Tibial artery (tissue), 4 donors: Measurements from ENCODE around the gene SLC27A5.
"Not testable (repeated sequence)": the region's sequence is repeated elsewhere in the genome, so short reads cannot be mapped to it uniquely, and the experiment has no call there.

Source experiments
- DNase-seq, 2 donors: peaks; one replicate each; pipeline ENCODE4 v3.0.0-alpha.2; 2019
- H3K27ac ChIP-seq, 2 donors: fragments of 200-600 bp; sonication (generic) in 1 of 2; 1 replicate in 1 of 2; 2 replicates in 1 of 2; pipeline ENCODE4 v1.5.1; 2018 to 2019; ENCODE audit warnings: mild to moderate bottlenecking in 1 of 2
- H3K27me3 ChIP-seq, 2 donors: fragments of 200-600 bp; sonication (generic) in 1 of 2; one replicate each; pipeline versions ENCODE4 v1.5.1 to v1.6.0; 2016 to 2019
- H3K36me3 ChIP-seq, 3 donors: fragments of 200-600 bp; sonication (generic) in 2 of 3; one replicate each; pipeline ENCODE4 v1.5.1; 2016 to 2019; ENCODE audit warnings: mild to moderate bottlenecking in 2 of 3
- H3K4me1 ChIP-seq, 4 donors: fragments of 200-600 bp; sonication (generic) in 2 of 4; 1 replicate in 3 of 4; 2 replicates in 1 of 4; pipeline ENCODE4 v1.5.1; 2016 to 2019
- H3K4me3 ChIP-seq, 2 donors: fragments of 200-600 bp; sonication (generic) in 1 of 2; 1 replicate in 1 of 2; 2 replicates in 1 of 2; pipeline ENCODE4 v1.5.1; 2018 to 2019; ENCODE audit warnings: mild to moderate bottlenecking in 2 of 2
- H3K9me3 ChIP-seq, 3 donors: fragments of 200-600 bp; sonication (generic) in 1 of 3; one replicate each; pipeline ENCODE4 v1.5.1; 2016 to 2019
- intact Hi-C: fragments of 100-400 bp; cut with DNase I; formaldehyde crosslinking; loops from one replicate; pipeline ENCODE4 v1.15.0; 2023; ENCODE audit warnings: low total_unique reads
- TF ChIP-seq, protein P1 (sequence below), 2 experiments: fragments of 200-600 bp in 1 of 2; fragments of 450-650 bp in 1 of 2; IDR thresholded peaks; one replicate each; pipeline ENCODE4 v1.5.1; 2017 to 2019; ENCODE audit warnings: antibody characterized with exemption in 2 of 2, mild to moderate bottlenecking in 1 of 2, moderate library complexity in 1 of 2

Gene SLC27A5

DNA sequence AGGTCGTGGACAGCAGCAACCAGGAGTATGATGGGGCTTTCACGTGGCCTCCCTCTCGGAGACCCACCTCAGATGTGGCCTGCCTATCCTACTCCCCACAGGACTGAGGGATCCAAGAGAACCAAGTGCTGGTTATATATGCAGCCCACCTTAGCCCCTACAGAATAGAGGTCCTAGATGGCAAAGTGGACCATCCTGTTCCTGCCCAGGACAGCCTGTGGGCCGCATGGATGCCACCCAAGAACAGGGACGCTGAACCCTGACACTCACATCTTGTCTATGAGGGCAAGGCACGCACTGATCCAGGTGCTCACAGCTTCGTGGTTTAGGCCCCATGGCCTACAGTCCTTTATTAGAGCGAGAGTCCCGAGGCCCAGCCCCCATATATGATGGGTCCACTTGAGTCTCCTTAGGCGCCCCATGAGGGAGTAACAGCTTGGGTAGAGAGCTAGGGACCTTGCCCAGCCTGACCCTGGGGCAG lies 1.5 kb upstream of the SLC27A5 start:
- peaks cover 15 to 31% (median 17%) of the 10 kb centered on the region in 3 donors for H3K36me3 ChIP-seq
- no peaks in the 10 kb centered on the region for H3K9me3 ChIP-seq
- H3K27me3 ChIP-seq: no peaks in the 10 kb centered on the region
- H3K27ac ChIP-seq: peak overlapping the region; percentile 24 to 48
- DNase-seq: no peak
- H3K4me1 ChIP-seq: peaks cover 9 to 48% (median 31%) of the 10 kb centered on the region in 4 donors
- intact Hi-C loops: no loop called here
- TF ChIP-seq, protein P1, sequence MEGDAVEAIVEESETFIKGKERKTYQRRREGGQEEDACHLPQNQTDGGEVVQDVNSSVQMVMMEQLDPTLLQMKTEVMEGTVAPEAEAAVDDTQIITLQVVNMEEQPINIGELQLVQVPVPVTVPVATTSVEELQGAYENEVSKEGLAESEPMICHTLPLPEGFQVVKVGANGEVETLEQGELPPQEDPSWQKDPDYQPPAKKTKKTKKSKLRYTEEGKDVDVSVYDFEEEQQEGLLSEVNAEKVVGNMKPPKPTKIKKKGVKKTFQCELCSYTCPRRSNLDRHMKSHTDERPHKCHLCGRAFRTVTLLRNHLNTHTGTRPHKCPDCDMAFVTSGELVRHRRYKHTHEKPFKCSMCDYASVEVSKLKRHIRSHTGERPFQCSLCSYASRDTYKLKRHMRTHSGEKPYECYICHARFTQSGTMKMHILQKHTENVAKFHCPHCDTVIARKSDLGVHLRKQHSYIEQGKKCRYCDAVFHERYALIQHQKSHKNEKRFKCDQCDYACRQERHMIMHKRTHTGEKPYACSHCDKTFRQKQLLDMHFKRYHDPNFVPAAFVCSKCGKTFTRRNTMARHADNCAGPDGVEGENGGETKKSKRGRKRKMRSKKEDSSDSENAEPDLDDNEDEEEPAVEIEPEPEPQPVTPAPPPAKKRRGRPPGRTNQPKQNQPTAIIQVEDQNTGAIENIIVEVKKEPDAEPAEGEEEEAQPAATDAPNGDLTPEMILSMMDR (IDR thresholded peaks at IDR 0.05): no peak
- no peak overlapping the region for H3K4me3 ChIP-seq

DNA sequence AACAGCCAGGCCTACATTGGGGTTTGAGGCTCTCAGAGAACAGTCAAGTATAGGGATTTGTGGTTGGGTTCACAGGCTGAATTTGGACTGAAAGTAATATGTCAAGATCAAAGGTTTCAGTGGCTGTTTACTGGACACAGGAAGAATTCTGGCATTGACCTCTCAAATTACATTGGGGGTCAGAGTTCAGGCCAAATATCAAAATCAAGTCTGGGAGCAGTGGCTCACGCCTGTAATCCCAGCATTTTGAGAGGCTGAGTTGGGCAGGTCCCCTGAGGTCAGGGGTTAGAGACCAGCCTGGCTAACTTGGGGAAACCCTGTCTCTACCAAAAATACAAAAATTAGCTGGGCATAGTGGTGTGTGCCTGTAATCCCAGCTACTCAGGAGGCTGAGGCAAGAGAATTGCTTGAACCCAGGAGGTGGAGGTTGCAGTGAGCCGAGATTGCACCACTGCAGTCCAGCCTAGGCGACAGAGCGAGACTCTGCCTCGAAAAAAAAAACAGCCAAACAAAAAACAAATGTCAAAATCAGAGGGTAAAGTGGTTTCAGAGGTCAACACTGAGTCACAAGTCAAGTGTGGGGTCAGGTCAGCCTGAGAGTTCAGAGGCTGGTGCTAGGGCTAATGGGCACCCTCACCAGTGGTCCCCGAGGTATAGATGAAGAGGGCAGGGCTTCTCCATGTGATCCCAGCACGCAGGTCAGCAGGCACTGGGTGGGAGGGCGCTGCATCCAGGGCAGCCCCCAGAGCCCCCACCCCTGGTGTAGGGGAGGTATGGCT lies 1.5 kb downstream of the SLC27A5 start:
- Histone ChIP-seq H3K27ac (no peak overlapping the region), H3K27me3 (no peaks in the 10 kb centered on the region), H3K9me3 (no peaks in the 10 kb centered on the region), H3K4me1 (peaks cover 0 to 20% (median 14%) of the 10 kb centered on the region in 4 donors), H3K36me3 (peaks cover 0 to 9% (median 0%) of the 10 kb centered on the region in 3 donors), H3K4me3 (no peak overlapping the region)
- no peak for DNase-seq
- intact Hi-C loops: no loop called here
- TF ChIP-seq, protein P1 (IDR thresholded peaks at IDR 0.05): no peak

DNA sequence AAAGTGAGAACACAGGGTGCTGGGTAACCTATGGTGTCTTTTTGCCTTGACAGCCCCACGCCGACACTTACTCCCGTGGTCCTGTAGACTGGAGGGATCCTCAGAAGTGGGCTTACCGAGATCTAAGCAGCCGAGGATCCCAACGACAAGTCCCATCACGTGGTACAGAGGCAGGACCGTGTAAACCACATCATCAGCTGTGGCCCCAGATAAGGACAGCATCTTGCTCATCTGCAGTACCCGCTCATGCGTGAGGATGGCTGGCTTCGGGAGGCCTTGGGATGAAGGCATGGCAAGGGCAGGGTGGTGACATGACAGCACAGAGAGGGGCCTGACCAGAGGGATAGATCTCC lies 2.1 kb downstream of the SLC27A5 start:
- Histone ChIP-seq H3K36me3 (peaks cover 0 to 6% (median 0%) of the 10 kb centered on the region in 3 donors), H3K4me1 (peaks cover 0 to 16% (median 12%) of the 10 kb centered on the region in 4 donors), H3K27me3 (no peaks in the 10 kb centered on the region), H3K4me3 (no peak overlapping the region), H3K9me3 (no peaks in the 10 kb centered on the region), H3K27ac (no peak overlapping the region)
- intact Hi-C loops: no loop called here
- TF ChIP-seq, protein P1 (IDR thresholded peaks at IDR 0.05): no peak
- no peak for DNase-seq

DNA sequence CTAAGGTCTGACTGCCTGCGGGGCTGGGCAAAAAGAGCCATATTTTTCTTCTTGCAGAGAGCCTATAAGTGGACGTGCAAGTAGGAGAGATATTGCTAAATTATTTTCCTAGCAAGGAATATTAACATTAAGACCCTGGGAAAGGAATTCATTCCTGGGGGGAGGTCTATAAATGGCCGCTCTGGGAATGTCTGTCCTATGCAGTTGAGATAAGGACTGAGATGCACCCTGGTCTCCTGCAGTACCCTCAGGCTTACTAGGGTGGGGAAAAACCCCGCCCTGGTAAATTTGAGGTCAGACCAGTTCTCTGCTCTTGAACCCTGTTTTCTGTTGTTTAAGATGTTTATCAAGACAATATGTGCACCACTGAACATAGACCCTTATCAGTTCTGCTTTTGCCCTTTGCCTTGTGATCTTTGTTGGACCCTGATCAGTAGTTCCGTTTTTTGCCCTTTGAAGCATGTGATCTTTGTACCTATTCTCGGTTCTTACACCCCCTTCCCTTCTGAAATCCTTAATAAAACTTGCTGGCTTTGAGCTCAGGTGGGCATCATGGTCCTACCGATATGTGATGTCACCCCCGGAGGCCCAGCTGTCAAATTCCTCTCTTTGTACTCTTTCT lies 4.1 kb downstream of the SLC27A5 start:
- DNase-seq, H3K36me3 ChIP-seq, H3K27ac ChIP-seq, intact Hi-C loops, H3K9me3 ChIP-seq, H3K4me1 ChIP-seq, H3K27me3 ChIP-seq, H3K4me3 ChIP-seq: not testable (repeated sequence)

DNA sequence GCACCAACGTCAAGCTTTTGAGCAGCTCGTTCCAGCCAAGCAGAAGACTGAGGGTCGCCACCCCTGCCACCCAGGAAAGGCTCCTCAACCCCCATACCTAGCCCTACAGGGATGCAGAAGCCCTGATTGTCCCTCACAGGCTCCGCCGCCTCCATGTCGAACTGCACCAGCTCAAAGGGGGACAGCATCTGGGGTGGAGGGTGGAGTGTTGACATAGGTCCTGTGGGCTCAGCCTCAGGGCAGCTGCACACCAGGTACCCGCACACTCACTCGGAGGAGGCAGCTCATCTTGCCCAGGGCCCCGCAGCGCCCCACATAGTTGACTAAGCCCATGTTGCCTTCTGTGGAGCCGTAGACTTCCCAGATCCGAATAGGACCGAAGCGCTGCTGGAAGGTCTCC lies 11.6 kb downstream of the SLC27A5 start:
- H3K27ac ChIP-seq: no peak overlapping the region
- peaks cover 0 to 26% (median 16%) of the 10 kb centered on the region in 4 donors for H3K4me1 ChIP-seq
- H3K36me3 ChIP-seq: no peaks in the 10 kb centered on the region
- no peaks in the 10 kb centered on the region for H3K27me3 ChIP-seq
- intact Hi-C loops: no loop called here
- DNase-seq: no peak
- H3K4me3 ChIP-seq: peak overlapping the region in 1 of 2 donors; percentile 67
- no peaks in the 10 kb centered on the region for H3K9me3 ChIP-seq
- TF ChIP-seq, protein P1 (IDR thresholded peaks at IDR 0.05): no peak
